Mucosa of descending colon (tissue), 3 donors: ENCODE data around the gene ASH1L. TPM values are rescaled to one million over a fixed set of nuclear protein-coding genes. Genes with fewer than 3 reads are reported as not detected.

Source experiments
- ATAC-seq: fragments of 200-7000 bp; cut with Tn5 transposase; one replicate; pipeline ENCODE4 v1.9.1; 2020; ENCODE audit warnings: mild to moderate bottlenecking, moderate library complexity
- DNase-seq, 3 donors: peaks; one replicate each; pipeline ENCODE4 v3.0.0-alpha.2; 2020
- H3K36me3 ChIP-seq: fragments of 200-600 bp; one replicate; pipeline ENCODE4 v1.8.0; 2021; ENCODE audit warnings: low read depth, mild to moderate bottlenecking
- H3K4me1 ChIP-seq: fragments of 200-600 bp; one replicate; pipeline ENCODE4 v1.8.0; 2021; ENCODE audit warnings: low read depth, mild to moderate bottlenecking
- H3K4me3 ChIP-seq: fragments of 200-600 bp; one replicate; pipeline ENCODE4 v1.8.0; 2021; ENCODE audit warnings: mild to moderate bottlenecking
- H3K9me3 ChIP-seq: fragments of 200-600 bp; one replicate; pipeline ENCODE4 v1.8.0; 2021; ENCODE audit warnings: mild to moderate bottlenecking
- CTCF ChIP-seq: fragments of 200-600 bp; IDR thresholded peaks from one replicate; pipeline ENCODE4 v1.8.0; 2022; ENCODE audit warnings: antibody characterized with exemption, mild to moderate bottlenecking
- intact Hi-C, 2 donors: fragments of 100-400 bp; cut with DNase I in 1 of 2; cut with micrococcal nuclease in 1 of 2; formaldehyde crosslinking; loops; one replicate each; pipeline versions ENCODE4 v1.11.0 to v1.11.1; 2022; cut with DNase I, micrococcal nuclease
- total RNA-seq, 3 donors: library from RNA; stranded (reverse); fragmentation: NEBNext Ultra II Directional in 2 of 3; extraction: Animal tissue kit (Norgen Biotek cat#: 25700) in 2 of 3; gene quantifications; one replicate each; pipeline versions ENCODE4 v1.2.1 to v1.2.4, GENCODE V29; 2021 to 2023
- donor health status: DM: no; HTN: no; CAD: no; lungs with moderate emphysema.
- donor health status: DM: no; HTN: no; CAD: no.
- donor health status: DM: no; HTN: yes; CAD: no.

ASH1L gene
- total RNA-seq, 3 donors from 2014 or later: 50.4 to 100 (median 64.4) TPM

- Histone ChIP-seq H3K9me3 (no peaks in the 10 kb centered on the region), H3K4me1 (no peaks in the 10 kb centered on the region), H3K4me3 (no peak overlapping the region), H3K36me3 (no peaks in the 10 kb centered on the region)
- intact Hi-C loops: no loop called here
- DNase-seq: no peak
- no peak for ATAC-seq
- TF ChIP-seq CTCF: no peak
Observed at GRCh38 chr1:155463865-155464650, 98.5 kb downstream of the ASH1L start.

- Histone ChIP-seq H3K4me3 (no peak overlapping the region), H3K36me3 (no peaks in the 10 kb centered on the region), H3K4me1 (no peaks in the 10 kb centered on the region), H3K9me3 (no peaks in the 10 kb centered on the region)
- intact Hi-C loops: no loop called here
- ATAC-seq (no peak), DNase-seq (no peak)
- TF ChIP-seq CTCF: no peak
Observed at GRCh38 chr1:155458111-155458510, 104.5 kb downstream of the ASH1L start.

- intact Hi-C loops: no loop called here
- Histone ChIP-seq H3K4me1 (no peaks in the 10 kb centered on the region), H3K36me3 (no peaks in the 10 kb centered on the region), H3K9me3 (no peaks in the 10 kb centered on the region), H3K4me3 (no peak overlapping the region)
- ATAC-seq: no peak
- no peak for DNase-seq
- TF ChIP-seq CTCF: no peak
Observed at GRCh38 chr1:155457266-155457665, 105.3 kb downstream of the ASH1L start.

GRCh38 chr1:155455588-155456195 lies 106.9 kb downstream of the ASH1L start:
- intact Hi-C loops: no loop called here
- no peaks in the 10 kb centered on the region for H3K36me3 ChIP-seq
- DNase-seq (no peak), ATAC-seq (no peak)
- H3K4me3 ChIP-seq: no peak overlapping the region
- no peaks in the 10 kb centered on the region for H3K9me3 ChIP-seq
- H3K4me1 ChIP-seq: no peaks in the 10 kb centered on the region
- TF ChIP-seq CTCF: no peak

- H3K9me3 ChIP-seq: no peaks in the 10 kb centered on the region
- H3K4me3 ChIP-seq: no peak overlapping the region
- no peaks in the 10 kb centered on the region for H3K36me3 ChIP-seq
- DNase-seq: no peak
- TF ChIP-seq CTCF: no peak
- no peak for ATAC-seq
- no peaks in the 10 kb centered on the region for H3K4me1 ChIP-seq
- intact Hi-C loops: no loop called here
Observed at GRCh38 chr1:155454096-155454495, 108.5 kb downstream of the ASH1L start.
